NCI-H1436 treated with DMSO at 0.1 percent for 48 hours (cell line): ENCODE data around the gene AQP7.
"Not testable (repeated sequence)": the region's sequence is repeated elsewhere in the genome, so short reads cannot be mapped to it uniquely, and the experiment has no call there.

Experiments used
- DNase-seq: peaks from one replicate; lab custom pipeline; 2025; lab: John Stamatoyannopoulos, UW

AQP7 gene

DNA sequence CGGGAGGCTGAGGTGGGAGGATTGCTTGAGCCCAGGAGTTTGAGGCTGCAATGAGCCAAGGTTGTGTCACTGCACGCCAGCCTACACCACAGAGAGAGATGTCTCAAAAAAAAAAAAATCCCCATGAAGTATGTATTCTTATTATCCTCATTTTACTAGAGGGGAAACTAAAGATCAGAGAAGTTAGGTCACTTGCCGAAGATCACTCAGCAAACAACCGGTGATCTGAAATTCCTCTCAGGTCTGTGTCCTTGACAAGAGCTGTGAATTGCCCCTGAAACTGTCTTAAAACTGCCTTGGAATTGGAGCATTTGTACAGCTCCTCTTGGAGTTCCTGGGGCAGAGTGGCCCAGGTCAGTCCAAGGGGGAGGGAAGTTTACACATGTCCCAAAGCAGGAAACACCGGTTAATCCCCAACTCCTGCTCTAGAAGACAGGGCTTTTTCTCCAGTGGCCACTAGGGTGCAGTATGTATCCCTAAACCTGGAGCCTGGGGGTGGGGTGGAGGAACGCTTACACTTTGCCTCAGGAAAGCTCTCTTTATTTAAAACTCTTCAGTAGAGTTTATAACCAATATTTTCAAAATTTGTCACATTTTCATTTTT lies 27.6 kb downstream of the AQP7 start:
- no peak for DNase-seq

DNA sequence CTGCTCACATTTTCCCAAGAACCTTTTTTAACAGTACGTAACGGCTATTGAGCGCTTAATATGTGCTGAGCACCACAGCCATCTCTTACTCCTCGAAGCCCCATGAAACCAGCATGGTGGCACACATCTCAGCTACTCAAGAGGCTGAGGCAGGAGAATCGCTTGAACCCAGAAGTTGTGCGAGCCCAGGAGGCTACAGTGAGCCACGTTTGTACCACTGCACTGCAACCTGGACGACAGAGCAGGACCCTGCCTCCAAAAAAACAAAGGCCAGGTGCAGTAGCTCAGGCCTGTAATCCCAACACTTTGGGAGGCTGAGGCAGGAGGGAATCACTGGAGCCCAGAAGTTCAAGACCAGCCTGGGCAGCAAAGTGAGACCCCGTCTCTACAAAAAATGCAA lies 28.2 kb downstream of the AQP7 start:
- no peak for DNase-seq

GRCh38 chr9:33372900-33373299 lies 29.5 kb downstream of the AQP7 start:
- no peak for DNase-seq

DNA sequence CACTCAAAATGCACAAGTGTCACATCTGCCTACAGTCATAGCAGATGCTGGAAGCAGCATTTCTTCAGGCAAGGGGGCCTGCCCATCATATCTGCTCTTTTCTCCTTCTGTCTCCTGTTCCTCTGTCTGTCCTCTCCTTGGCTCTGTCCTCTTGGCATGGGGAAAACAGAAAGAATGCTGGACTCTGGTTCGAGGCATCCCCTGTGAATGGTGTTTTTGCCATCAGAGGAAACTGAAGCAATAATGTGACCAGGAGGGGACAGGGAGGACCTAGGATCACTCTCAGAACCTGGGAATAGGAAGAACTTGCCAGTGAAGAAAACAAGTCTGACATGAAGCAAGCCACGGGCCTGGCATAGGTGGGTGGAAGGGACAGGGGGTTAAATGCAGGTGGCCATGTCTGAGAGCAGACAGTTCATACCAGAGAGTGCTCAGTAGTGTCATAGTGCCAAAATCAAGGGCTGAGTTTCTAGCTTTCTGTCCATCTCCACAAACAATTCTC lies 35.3 kb downstream of the AQP7 start:
- DNase-seq: no peak

GRCh38 chr9:33364814-33365213 lies 37.6 kb downstream of the AQP7 start:
- not testable (repeated sequence) for DNase-seq

DNA sequence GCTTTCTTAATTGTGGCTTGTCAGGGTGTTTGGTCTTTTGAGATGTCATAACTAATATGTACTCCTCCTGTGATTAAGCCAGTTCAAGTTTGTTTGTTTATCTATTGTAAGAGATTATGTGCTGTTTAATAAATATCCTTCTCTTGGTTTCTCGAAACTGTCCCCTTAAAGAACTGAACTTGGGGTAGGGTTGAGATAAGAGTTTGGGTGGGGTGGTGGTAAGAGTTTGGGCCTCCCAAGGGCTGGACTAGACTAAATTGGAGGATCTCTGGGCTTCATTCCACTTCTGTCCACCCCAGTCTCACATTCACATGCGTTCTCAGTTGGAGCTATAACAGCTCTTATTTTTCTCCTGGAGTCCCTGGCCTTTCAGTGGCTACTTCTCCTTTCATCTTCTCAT lies 38.2 kb downstream of the AQP7 start:
- no peak for DNase-seq

DNA sequence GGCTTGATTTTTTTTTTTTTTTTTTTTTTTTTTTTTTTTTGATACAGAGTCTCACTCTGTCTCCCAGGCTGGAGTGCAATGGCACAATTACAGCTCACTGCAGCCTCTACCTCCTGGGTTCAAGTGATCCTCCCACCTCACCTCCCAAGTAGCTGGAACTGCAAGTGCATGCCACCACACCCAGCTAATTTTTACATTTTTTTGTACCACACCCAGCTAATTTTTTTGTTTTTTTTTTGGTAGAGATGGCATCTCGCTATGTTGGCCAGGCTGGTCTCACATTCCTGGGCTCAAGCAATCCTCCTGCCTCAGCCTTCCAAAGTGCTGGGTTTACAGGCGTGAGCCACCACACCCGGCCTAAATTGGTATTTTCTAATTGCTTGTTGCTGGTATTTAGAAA lies 43.7 kb downstream of the AQP7 start:
- DNase-seq: not testable (repeated sequence)

- DNase-seq: no peak
Observed at GRCh38 chr9:33355933-33356332, 46.4 kb downstream of the AQP7 start.

DNA sequence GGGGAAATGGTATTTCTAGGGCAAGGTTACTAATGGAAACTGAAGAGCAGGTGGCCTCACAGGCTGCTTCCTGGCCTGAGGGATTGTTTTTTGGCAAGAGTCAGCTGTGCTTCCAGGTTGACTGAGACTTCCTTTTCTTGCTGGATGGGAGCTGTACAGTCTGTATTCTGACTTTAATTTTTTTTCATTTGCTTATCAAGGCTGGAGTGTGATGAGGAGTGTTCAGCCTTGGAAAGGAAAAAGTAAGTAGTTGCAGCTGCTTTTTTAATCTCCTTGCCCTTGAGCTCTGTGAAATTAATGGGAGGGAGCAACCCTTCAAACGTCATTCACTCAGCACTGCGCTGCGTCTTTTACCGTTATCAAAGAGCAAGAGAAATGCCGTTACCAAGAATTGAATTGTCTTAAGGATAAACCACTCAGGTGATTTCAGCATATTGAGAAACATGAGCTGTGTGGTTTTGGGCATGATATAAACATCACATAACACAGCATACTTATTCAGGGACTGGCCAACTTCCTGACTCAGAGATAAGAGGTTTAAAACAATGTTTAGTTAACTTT lies 47.6 kb downstream of the AQP7 start:
- no peak for DNase-seq

- no peak for DNase-seq
Observed at GRCh38 chr9:33351547-33351946, 50.8 kb downstream of the AQP7 start.

DNA sequence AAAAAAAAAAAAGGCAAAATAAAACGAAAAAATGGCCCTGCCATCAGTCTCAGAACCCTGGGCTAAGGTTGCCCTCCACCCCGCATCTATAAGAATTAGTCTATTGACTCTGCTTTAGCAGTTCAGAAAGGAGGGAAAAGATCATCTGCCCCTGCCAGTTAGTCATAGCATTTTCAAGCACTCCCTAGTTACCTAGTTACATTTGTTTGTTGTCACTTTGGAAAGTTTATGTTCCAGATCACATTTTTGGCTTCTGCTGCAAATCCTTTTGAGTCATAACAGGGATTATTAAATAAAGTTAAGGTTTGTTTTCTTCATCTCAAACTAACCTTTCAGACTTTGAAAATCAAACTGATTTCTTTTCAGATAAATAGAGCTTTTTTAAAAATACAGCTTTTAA lies 52.1 kb downstream of the AQP7 start:
- DNase-seq: no peak

DNA sequence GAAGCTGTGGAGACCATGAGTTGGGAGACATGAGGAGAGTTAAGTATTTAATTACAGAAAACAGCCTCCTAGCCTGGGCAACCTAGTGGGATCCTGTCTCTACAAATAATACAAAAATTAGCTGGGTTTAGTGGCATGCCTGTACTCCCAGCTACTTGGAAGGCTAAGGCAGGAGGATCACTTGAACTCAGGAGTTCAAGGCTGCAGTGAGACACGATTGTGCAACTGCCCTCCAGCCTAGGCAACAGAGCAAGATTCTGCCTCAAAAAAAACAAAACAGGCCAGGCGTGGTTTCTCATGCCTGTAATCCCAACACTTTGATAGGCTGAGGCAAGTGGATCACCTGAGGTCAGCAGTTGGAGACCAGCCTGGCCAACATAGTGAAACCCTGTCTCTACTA lies 52.6 kb downstream of the AQP7 start:
- no peak for DNase-seq

- DNase-seq: no peak
Observed at GRCh38 chr9:33348998-33349397, 53.4 kb downstream of the AQP7 start.

DNA sequence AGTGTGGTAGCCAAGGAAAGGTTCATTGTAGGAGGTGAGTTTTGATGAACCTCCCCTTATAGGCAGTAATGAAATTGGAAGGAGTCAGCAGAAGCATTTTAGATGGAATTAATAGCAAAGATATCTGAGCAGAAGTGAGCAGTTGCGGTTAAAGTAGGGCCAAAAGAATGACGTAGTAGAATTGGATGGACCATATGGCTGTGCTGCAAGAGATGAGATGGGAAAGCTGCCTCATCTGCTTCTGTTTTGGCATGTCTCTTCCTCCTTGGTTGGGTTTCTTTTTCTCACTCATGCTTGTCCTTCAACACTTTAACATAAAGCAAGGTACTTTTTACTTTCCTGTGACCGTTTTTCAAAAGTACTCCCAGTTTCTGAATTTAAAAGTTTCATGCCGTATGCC lies 55.8 kb downstream of the AQP7 start:
- DNase-seq: no peak

DNA sequence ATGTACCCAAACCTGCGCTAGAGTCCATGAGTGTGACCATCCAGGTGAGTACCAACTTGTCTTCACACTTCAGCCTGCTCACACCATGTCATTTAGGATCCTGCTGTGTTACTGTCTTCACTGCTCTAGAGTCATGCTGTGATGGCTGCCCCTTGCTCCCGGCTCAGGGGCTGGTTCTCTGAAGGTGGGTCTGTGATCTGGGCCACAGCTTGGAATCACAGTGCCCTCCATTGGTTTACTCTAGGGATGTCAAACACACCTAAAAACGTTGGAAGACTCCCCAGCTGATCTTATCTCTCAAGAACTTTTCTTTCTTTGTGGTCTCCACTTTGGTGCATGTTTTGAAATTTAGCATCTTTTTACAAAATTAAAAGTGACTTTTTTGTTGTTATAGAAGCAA lies 58.2 kb downstream of the AQP7 start:
- DNase-seq: no peak

- no peak for DNase-seq
Observed at GRCh38 chr9:33341182-33341581, 61.2 kb downstream of the AQP7 start.

DNA sequence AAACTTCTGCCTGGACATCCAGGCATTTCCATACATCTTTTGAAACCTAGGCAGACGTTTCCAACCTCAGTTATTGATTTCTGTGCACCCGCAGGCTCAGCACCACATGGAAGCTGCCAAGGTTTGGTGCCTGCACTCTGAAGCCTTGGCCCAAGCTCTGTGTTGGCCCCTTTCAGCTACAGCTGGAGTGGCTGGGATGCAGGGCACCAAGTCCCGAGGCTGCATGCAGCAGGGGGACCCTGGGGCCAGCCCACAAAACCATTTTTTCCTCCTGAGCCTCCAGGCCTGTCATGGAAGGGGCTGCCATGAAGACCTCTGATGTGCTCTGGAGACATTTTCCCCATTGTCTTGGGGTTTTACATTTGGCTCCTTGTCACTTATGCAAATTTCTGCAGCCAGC lies 62.2 kb downstream of the AQP7 start:
- DNase-seq: no peak
